ENCODE measurements around the gene CNOT8.

- TF ChIP-seq, protein P1, sequence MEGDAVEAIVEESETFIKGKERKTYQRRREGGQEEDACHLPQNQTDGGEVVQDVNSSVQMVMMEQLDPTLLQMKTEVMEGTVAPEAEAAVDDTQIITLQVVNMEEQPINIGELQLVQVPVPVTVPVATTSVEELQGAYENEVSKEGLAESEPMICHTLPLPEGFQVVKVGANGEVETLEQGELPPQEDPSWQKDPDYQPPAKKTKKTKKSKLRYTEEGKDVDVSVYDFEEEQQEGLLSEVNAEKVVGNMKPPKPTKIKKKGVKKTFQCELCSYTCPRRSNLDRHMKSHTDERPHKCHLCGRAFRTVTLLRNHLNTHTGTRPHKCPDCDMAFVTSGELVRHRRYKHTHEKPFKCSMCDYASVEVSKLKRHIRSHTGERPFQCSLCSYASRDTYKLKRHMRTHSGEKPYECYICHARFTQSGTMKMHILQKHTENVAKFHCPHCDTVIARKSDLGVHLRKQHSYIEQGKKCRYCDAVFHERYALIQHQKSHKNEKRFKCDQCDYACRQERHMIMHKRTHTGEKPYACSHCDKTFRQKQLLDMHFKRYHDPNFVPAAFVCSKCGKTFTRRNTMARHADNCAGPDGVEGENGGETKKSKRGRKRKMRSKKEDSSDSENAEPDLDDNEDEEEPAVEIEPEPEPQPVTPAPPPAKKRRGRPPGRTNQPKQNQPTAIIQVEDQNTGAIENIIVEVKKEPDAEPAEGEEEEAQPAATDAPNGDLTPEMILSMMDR (IDR thresholded peaks at IDR 0.05; ENCODE audit: poor library complexity, severe bottlenecking) = no peak
- TF ChIP-seq POLR2AphosphoS5 (IDR thresholded peaks at IDR 0.05) = no peak
- TF ChIP-seq TAF1 (IDR thresholded peaks at IDR 0.05; ENCODE audit: low read depth) = no peak
- no peak for TF ChIP-seq MXI1 (conservative IDR thresholded peaks at IDR 0.05; ENCODE audit: poor library complexity, severe bottlenecking)
Observed at GRCh38 chr5:154900066-154900465, 41.6 kb downstream of the CNOT8 start.
